HG03469 (cell line): ENCODE data around the gene NHLH2.

Source experiments
- ATAC-seq: cut with Tn5 transposase; IDR thresholded peaks from one replicate; pipeline ENCODE4 v1.9.1; 2021; ENCODE audit warnings: mild to moderate bottlenecking, moderate library complexity, moderate number of reproducible peaks; ENCODE audit not compliant: unreplicated experiment

Gene NHLH2

GRCh38 chr1:115805597-115805996 lies 35.3 kb downstream of the NHLH2 start:
- no peak for ATAC-seq

- ATAC-seq: no peak
These were observed 38.5 kb downstream of the NHLH2 start for GRCh38 chr1:115802416-115802815.

- ATAC-seq: no peak
These were observed 43.4 kb downstream of the NHLH2 start for GRCh38 chr1:115797486-115797885.

GRCh38 chr1:115796897-115797296 lies 44.0 kb downstream of the NHLH2 start:
- no peak for ATAC-seq

- no peak for ATAC-seq
These were observed 44.9 kb downstream of the NHLH2 start for GRCh38 chr1:115796036-115796435.

- ATAC-seq: no peak
These were observed 45.8 kb downstream of the NHLH2 start for GRCh38 chr1:115794976-115795639.

- ATAC-seq: no peak
These were observed 47.8 kb downstream of the NHLH2 start for GRCh38 chr1:115793162-115793561.

GRCh38 chr1:115791816-115792215 lies 49.1 kb downstream of the NHLH2 start:
- ATAC-seq: no peak

- no peak for ATAC-seq
These were observed 50.1 kb downstream of the NHLH2 start for GRCh38 chr1:115790846-115791245.

GRCh38 chr1:115790356-115790755 lies 50.6 kb downstream of the NHLH2 start:
- ATAC-seq: no peak
